CD4-positive, alpha-beta T cell treated with Interferon alpha-2 for 1 hour (primary cell): ENCODE measurements around the gene ROM1.
"Not testable (repeated sequence)": the region's sequence is repeated elsewhere in the genome, so short reads cannot be mapped to it uniquely, and the experiment has no call there.

Experiments
- DNase-seq, 2 donors: peaks; one replicate each; pipeline ENCODE4 v3.0.0-alpha.2; 2020 to 2022

ROM1 gene, protein sequence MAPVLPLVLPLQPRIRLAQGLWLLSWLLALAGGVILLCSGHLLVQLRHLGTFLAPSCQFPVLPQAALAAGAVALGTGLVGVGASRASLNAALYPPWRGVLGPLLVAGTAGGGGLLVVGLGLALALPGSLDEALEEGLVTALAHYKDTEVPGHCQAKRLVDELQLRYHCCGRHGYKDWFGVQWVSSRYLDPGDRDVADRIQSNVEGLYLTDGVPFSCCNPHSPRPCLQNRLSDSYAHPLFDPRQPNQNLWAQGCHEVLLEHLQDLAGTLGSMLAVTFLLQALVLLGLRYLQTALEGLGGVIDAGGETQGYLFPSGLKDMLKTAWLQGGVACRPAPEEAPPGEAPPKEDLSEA

DNA sequence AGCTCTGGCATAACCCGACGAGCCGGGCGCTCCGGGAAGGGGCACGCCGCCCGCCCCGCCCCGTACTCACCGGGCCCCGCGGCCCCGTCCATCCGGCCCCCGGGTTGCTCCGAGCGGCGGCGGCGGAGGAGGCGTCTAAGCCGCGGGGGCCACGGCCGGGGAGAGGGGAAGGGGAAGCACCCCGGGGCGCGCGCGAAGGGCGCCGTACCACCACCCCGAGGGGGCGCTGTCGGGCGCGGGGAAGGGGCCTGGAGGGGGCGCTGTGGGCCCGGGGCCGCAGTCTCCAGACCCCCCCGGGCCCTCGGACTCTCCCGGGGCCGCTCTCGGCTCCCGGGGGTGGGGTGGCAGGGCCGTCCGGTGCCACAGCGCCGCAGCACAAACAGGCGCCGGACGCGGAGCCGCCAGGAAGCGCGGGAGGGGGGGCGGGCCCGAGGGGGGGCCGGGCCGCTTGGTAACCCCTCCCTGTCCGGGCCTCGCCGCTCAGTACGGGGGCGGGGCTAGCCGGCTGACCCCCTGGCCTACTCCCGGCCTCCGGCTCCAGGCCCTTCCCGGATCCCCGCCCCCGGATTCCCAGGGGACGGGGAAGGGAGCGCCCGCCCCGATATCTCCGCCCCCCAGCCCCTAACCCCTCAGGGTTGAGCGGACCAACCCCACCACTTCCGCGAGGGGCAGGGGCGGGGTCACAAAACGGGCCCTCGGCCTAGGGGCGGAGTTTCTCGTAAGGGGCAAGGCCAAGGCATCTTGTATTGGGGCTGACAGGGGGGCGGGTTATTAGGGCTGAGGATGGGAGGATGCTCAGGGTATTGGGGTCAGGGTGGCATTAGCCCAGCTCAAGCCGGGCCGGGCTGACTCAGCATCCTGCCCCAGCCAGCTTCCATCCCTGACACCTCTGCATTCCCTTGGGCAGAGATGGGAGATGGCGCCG, at the start of gene ROM1, which contains the start of gene EML3:
TSS of gene ROM1 (plus strand) at position 892 of the 925 bp plus-strand sequence. CDS start at position 917, 25 bp downstream.
TSS of gene EML3 (minus strand) at position 410 of the 925 bp plus-strand sequence. CDS start at position 92, 318 bp downstream.
- peak; percentile 93 to 95 for DNase-seq

DNA sequence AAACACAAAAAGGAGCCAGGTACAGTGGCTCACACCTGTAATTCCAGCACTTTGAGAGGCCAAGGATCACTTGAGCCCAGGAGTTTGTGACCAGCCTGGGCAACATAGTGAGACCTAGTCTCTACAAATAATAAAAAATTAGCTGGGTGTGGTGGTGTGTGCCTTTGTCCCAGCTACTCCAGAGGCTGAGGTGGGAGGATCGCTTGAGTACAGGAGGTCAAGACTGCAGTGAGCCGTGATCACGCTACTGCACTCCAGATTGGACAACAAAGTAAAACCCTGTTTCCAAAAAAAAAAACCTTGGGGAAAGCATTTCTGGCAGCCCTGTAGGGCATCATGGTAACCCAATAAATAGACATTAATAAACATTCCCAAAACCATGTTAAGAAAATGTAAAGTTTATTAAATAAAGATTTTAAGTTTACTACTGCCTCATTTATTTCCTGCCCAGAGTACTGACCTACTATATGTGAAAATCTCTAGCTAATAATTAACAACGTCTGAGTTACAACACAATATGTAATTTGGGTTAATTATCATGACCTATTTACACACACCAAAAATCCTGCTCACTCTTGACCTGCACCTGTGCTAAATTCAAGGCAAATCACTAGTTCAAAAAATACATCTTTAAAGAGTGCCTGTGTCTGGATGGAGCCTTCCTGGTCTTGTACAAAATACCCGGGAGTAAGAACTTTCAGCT, 47.8 kb upstream of the ROM1 start:
- no peak for DNase-seq

DNA sequence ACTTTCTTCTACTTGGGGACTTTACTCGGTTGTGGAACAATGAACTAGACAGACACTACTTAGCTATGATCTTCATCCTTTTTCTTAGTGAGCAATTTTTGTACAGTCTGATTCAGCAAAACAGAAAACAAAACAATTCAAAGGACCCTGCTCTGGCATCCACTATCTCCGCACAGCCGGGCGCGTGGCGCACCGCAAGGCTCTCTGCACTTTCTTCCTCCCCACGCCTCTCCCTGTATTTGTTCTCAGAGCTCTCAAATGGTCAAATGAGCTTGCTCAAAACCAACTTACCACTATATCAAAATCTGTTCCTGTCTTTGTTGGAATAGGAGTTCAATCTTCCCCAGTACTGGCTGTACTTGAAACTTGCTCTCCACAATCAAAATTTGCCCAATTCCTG, 46.8 kb upstream of the ROM1 start:
- no peak for DNase-seq

DNA sequence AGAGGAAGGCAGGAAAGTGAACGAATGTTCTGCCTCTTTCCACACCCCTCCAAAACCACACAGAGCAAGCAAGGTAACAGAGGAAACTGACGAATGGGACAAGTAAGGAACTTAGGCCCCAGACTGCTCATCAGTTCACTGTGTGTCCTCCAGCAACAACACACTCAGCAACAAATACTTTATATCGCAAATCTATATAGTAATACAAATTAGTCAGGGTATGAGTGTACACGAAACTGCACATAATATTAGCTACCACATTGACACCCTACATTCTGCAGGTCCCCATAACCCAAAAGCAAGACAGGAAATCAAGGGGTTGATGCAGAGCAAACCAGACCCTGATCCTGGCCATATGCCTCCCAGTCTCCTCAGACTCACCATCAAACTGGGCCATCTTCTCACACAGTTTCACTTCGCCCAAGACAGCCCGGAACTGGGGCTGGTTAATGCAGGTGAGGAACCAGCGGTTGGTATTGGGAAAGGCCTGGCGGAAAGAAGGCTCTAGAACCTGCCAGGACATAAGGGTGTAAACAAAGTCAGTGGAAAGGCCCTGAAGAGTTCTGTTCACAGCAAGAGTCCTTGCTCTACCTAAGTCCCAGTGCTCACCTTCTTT, 45.9 kb upstream of the ROM1 start:
- no peak for DNase-seq

DNA sequence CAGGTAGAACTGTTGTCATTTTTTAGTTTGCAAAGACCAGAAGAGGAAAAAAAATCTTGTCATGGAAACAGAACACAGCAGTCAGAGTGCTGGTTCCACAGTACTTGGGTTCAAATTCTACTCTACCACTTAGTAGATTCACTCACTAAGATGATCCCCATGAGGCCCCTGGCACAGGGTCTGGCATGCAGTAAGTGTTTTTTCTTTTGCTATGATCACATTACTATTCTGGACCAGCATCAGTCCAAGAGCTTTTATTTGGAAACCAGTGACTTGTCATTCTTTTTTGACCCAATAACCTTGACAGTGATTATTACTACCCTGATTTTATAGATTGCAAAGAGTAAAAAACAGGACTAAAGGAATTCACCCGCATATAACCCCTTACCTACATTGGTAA, 43.4 kb upstream of the ROM1 start:
- no peak for DNase-seq

DNA sequence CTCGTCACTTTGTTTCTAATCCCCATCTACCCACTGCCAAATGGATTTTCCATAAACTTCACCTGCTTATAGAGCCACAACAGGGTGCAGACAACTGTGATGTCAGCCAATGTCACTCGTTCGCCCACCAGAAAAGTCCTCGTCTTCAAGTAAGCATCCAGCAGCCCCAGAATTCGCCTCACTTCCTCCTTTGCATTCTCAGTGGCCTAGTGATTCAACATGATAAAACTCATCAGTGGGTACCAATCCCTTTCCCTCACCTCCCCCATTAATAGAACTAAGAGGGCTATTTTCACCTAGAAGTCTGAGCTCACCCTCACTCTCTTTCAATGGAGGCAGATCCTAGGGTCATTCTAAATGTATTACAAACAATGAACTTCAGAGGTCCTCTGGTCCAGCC, 42.2 kb upstream of the ROM1 start:
- not testable (repeated sequence) for DNase-seq

DNA sequence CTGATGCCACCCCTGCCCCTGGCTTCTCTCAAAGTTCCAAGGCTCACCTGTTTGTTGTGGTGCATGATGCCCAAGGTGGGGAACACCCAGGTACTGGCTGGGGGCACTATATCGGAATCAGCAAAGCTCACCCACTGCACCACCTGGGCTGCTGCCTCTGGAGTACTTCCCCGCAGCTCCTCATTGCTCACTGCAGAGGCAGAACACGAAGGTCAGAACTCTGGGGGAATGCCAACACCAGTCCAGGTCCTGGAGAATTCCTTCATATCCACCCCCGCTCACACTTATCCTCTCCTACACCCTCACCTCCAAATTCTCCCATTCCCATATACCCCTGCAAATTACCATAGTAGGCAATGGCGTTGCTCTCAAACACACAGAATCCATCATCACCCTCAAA, 41.6 kb upstream of the ROM1 start:
- DNase-seq = not testable (repeated sequence)

DNA sequence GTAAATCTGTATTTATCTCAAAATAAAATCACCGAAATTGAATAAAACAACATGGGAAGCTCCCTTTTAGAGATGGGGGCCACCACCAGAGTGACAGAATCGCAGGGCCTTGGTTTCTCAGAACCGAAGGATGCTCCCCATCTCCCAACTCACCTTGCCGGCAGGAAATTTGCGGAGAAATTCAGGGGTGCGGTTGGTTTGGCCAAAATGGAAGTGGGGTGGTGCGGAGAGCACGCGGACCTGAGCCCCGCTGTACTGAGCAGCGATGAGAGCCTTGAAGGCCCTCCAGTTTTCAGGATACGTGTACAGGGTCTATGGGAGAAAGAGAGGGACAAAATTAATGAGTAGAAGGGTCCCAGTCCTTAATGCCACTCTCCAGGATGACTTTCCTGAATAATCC, 40.6 kb upstream of the ROM1 start:
- no peak for DNase-seq

DNA sequence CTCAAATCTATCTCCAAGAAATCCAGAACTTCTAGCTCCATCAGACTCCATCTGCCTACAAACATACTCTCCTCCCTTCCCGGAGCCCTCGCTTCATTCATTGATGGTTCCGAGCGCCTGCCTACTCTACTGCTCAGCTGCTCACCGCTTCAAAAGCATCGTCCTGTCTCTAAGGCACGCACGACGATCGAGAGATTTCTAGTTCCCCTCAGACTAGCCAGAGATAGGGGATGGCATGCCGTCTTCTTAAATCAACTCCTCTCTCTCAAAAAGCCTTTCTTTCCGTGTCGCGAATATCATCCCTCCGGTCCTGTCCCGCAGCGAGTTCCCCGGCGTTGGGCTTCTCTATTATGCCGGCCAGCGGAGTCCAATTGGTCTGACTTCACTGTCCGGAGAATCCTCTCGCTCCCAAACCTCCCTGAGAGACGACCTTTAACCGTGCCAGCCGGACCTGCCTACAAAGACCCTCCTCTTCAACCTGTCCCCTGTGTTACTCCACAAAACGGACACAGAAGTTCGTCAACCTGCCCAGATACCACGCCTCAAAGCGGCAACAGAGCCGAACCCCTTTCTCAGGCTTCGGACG, 40.0 kb upstream of the ROM1 start:
- peak in 1 of 2 donors; percentile 43 for DNase-seq

DNA sequence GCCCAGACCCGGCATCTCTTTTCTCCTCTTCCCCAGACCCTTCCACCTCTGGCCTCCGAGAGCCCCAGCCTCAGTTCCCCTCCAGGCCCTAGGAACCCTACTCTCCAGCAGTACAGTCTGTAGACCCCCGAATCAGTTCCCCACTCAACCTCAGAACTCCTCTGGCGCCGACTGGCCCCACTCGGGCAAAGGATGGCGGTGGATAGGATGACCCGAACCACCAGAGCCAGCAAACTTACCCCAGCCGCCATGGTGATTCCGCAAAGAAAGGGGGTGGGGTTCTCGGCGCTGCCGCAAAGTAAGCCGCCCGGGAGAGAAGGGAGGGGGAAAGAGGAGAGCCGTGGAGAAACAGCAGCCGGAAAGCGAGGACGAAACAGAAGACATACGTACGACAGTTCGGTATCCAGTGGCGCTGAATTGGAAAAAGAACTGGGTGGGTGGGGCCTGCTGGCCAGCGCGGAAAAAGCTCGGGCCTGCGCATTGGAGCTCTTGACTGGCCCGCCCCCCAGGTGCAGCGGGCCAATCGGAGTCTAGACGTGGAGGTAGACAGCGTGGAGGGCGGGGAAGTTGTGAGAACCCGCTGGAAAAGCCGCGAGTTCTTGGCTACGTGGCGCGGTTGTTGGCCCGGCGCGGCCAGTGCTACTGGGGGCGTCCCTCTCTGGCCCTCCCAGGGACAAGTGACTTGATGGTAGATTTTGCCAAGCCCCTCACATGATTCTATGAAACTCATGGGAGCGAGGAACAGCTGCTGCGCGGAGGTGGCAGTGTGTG, 39.3 kb upstream of the ROM1 start, which contains the start of gene EEF1G:
TSS of gene EEF1G (minus strand) at position 300 of the 771 bp plus-strand sequence. CDS start at position 251, 49 bp downstream.
- peak; percentile 99 to 100 for DNase-seq

DNA sequence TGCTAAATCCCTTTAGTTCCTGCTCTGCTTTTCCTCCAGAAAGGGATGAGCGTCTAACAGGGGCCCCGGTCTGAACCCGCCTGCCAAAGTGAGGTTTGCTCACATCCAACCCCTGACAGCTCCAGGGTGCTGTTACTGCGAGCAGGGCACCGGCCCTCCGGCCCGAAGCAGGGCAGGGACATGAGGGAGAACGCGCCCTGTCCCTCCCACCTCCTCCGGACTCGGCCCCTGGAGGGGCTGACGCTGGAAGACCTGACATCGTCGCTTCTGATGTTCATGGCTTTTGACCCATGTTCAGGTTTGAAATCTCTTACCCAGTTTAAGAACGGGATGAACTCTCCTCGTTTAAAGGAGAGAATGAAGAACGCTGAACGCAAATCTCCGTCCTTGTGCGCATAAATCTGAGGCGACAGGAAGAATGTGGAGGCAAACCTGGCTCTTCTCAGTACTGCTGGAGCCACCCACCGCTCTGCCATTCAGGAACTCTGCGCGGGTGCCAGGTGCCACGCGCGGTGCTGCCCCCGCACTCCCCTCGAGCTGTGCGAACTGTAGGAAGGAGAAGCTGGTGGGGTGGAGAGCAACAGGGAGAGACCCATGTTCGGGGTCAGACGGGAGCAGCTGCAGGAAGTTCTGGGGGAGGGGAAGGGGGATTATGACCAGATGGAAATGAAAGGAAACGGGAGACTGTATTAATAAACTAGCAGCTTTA, 38.5 kb upstream of the ROM1 start:
- no peak for DNase-seq

DNA sequence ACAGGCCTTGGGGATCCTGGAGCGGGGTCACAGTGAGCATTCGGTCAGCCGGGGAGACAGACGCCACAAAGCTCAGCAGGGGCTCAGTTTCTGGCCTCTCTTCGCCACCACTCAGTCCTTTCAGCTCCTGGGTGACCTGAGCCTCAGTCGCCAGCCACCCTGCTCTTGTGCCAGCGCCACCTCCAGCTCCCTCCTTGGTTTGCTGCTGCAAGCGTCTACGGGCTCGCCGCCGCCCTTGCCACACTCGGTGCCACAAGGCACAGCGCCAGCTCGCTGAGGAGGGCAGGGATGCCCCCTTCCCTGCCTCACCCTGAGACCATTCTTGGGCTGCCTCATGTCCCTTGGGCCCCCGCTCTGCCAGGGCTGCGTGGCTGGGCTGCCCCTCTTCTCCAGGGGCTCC, 37.9 kb upstream of the ROM1 start:
- DNase-seq = no peak

DNA sequence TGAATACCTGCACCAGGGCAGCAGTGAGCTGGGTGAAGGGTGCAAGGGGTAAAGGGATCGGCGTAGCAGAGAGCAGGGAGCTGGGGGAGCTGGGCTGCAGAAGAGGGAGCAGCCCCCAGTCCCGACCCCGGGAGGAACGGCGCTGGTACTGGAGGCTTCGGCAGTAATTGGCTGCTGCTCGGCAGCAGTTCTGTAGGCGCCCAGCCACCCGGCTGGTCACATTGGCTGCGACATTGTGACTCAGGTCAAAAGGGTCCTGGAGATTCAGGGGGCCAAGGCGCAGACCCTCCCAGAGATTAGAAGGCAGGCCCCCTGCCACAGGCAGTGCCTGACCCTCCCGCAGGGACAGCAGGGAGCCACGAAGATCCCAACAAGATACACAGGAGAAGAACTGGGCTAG, 37.2 kb upstream of the ROM1 start:
- DNase-seq = no peak

DNA sequence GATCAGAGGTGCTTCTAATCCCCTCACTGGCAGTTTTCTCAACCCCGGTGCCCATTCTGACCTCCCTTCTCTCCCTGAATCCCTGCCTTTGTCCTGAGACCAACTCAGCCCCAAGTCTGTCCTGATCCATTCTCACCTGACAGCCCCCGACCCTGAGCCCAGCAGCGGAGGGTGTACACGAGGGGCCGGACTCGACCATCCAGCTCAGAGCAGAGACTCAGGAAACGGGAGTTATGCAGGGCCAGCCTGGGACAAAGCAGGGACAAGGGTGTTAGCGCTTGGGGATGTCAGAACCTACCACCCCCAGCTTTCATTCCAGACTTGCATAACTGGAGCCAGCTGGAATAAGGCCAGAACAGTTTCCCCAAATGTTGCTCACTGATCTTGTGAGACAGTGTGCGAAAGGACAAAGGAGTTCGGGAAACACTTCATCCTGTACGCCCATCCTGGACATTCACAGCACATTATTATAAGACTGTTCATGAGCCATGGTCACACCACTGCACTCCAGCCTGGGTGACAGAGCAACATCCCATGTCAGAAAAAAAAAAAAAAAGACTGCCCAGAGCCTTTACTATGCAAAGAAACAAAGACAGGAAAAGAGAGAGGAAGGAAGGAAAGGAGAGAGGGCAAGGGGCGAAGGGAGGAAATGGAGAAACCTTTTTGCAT, 35.9 kb upstream of the ROM1 start:
- no peak for DNase-seq

DNA sequence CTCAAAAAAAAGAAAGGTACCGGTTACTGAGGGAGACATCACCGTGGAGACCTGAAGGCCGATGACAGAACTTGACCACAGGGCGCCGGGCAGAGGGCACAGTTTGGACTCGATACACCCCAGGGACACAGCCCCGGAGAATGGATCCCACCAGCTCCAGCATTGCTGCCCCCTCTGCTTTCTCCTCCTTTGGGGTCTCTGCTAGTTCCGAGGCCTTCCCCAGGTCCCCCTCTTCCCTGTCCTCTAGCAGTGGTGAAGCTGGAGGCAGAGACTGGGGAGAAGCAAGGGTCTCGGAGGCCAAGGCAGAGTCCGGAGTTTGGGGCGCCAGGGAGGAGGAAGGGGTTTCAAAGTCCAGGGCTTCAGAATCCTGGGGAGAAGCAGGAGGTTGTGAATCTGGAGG, 34.5 kb upstream of the ROM1 start:
- no peak for DNase-seq

DNA sequence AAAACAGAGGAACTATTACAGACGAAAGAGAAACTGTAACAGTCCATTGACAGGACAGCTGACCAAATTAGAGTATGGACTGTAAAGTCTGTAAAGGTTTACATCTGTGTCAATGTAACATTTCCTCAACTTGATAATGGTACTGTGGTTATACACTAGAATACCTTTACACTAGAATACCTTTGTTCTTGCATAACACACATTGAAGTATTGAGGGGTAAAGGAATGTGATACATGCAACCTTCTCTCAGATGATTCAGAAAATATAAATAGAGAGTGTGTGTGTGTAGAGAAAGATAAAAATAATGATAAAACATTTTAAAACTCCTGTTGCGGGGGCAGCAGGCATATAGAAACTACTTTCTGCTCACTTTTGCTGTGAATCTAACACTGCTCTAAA, 33.8 kb upstream of the ROM1 start:
- no peak for DNase-seq

DNA sequence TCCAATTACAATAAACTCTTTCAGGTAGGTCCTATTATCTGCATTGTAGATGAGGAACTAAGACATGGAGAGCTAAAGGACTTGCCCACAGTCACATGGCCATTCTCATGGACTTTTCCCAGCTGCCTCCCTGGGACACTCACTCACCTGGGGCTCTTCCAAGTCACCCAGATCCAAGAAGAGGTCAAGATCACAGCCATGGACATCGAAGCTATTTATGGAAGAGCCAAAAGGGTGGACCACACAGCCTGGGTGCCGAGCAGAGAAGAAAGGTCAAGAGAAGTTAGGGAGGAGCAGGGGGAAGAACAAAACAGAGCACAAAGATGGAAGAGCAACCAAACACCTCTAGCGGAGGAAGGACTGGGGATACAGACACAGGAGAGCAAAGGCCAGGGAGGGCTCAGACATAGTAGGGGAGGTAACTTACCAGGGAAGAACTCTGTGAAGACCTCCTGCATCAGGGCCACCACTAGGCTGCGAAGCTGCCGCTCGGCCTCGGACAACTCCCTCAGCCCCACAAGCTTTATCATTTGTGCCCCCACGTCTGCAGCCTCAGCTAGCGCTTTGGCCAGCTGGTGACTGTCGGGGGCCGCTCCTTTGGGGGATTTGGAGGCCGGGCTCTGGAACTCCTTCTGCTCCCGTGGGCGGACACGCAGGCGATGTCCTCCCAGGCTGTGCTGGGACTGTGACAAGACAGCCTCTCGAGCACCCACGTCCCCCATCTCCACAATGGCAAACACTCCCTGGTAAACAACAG, 31.9 kb upstream of the ROM1 start:
- DNase-seq = no peak

DNA sequence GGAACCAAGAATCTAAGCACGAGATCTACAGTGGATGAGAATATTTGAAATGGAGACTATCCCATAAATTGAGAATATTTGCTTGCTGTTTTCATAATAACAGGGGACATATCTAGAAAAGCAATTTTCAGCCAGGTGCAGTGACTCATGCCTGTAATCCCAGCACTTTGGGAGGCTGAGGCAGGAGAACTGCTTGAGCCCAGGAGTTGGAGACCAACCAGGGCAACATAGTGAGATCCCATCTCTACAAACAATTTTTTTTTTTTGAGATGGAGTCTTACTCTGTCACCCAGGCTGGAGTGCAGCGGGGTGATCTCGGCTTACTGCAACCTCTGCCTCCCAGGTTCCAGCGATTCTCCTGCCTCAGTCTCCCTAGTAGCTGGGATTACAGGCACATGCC, 31.3 kb upstream of the ROM1 start:
- not testable (repeated sequence) for DNase-seq

DNA sequence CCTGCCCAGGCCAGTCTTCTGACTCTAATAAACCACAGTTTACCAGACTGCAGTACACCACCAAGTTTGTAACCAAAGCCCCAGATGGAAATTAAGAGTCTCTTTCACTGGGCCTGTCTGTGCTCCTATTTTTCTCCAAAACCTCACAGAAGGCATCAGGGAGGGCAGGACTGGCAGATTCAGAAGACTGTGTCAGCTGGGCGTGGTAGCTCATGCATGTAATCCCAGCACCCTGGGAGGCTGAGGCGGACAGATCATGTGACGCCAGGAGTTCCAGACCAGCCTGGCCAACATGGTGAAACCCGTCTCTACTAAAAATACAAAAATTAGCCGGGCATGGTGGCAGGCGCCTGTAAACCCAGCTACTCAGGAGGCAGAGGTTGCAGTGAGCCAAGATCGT, 27.7 kb upstream of the ROM1 start:
- not testable (repeated sequence) for DNase-seq
